Measurements from ENCODE around the gene TSPO2.
"Not testable (repeated sequence)": the region's sequence is repeated elsewhere in the genome, so short reads cannot be mapped to it uniquely, and the experiment has no call there.

GRCh38 chr6:41006217-41006616 lies 36.0 kb upstream of the TSPO2 start:
- not testable (repeated sequence) for TF ChIP-seq POLR2A (IDR thresholded peaks at IDR 0.05; ENCODE audit: borderline replicate concordance, extremely low read depth, insufficient read depth, insufficient read length); REST (IDR thresholded peaks at IDR 0.05; ENCODE audit: low read depth); YY1 (IDR thresholded peaks at IDR 0.05; ENCODE audit: extremely low read depth, insufficient replicate concordance, low read depth, low read length); ATF3 (IDR thresholded peaks at IDR 0.05); CEBPB (IDR thresholded peaks at IDR 0.05; ENCODE audit: low read depth); ZNF274 (IDR thresholded peaks at IDR 0.05; ENCODE audit: low read depth, low read length); EZH2 (IDR thresholded peaks at IDR 0.05); MAX (IDR thresholded peaks at IDR 0.05); EGR1 (IDR thresholded peaks at IDR 0.05; ENCODE audit: low read depth); TCF7L2 (IDR thresholded peaks at IDR 0.05; ENCODE audit: borderline replicate concordance, extremely low read depth, insufficient read depth, insufficient read length); SIN3A (IDR thresholded peaks at IDR 0.05; ENCODE audit: low read depth); POLR2AphosphoS5 (IDR thresholded peaks at IDR 0.05; ENCODE audit: low read depth, low read length); SRF (IDR thresholded peaks at IDR 0.05; ENCODE audit: low read depth)
- peak; percentile 49 to 63 (median 60); a peak in 5 of 6 replicates for TF ChIP-seq CTCF (IDR thresholded peaks at IDR 0.05 in 2 of 3, conservative IDR thresholded peaks at IDR 0.05 in 1 of 3; ENCODE audit: borderline replicate concordance in 1 of 3, insufficient read depth in 1 of 3, low read depth in 2 of 3, low read length in 2 of 3)
